GM12878 (cell line): ENCODE measurements around the gene NAA38. TPM values are rescaled to one million over a fixed set of nuclear protein-coding genes. Genes with fewer than 3 reads are reported as not detected.

Experiments
- ATF3 ChIP-seq: IDR thresholded peaks from 2 replicates; pipeline ENCODE4 v1.6.1; 2011; ENCODE audit warnings: low read depth, mild to moderate bottlenecking, low read length, moderate library complexity, borderline replicate concordance; ENCODE audit errors: extremely low read depth
- ATF7 ChIP-seq: fragments of 450-650 bp; IDR thresholded peaks from 2 replicates; pipeline ENCODE4 v1.6.1; 2016; ENCODE audit warnings: low read depth, mild to moderate bottlenecking
- CUX1 ChIP-seq: IDR thresholded peaks from 2 replicates; pipeline ENCODE4 v1.6.1; 2012; ENCODE audit warnings: improper control_type of control experiment, low read depth, low read length; ENCODE audit not compliant: insufficient replicate concordance
- EP300 ChIP-seq, 2 experiments: fragments of 150-350 bp in 1 of 2; IDR thresholded peaks; 2 replicates each; pipeline ENCODE4 v1.6.1; 2011 to 2012; ENCODE audit warnings: low read depth in 2 of 2, low read length in 2 of 2, borderline replicate concordance in 1 of 2, improper control_type of control experiment in 1 of 2, inconsistent platforms in 1 of 2; ENCODE audit not compliant: control insufficient read depth in 1 of 2
- HDGF ChIP-seq: fragments of 450-650 bp; IDR thresholded peaks from 2 replicates; pipeline ENCODE4 v1.6.1; 2016; ENCODE audit warnings: antibody characterized with exemption
- MYC ChIP-seq: IDR thresholded peaks from 2 replicates; pipeline ENCODE4 v1.6.1; 2011; ENCODE audit warnings: mild to moderate bottlenecking, low read length, moderate library complexity, inconsistent platforms; ENCODE audit not compliant: insufficient read depth, insufficient replicate concordance, insufficient read length, severe bottlenecking
- NBN ChIP-seq: fragments of 450-650 bp; IDR thresholded peaks from 2 replicates; pipeline ENCODE4 v1.6.1; 2016
- NR2C1 ChIP-seq: fragments of 450-650 bp; IDR thresholded peaks from 2 replicates; pipeline ENCODE4 v1.6.1; 2017; ENCODE audit warnings: antibody characterized with exemption, mild to moderate bottlenecking, moderate library complexity
- NR2C2 ChIP-seq: IDR thresholded peaks from 2 replicates; pipeline ENCODE4 v1.6.1; 2011; ENCODE audit warnings: borderline replicate concordance, low read depth; ENCODE audit not compliant: control insufficient read depth, insufficient read length
- PAX5 ChIP-seq: IDR thresholded peaks from 2 replicates; pipeline ENCODE4 v1.6.1; 2011; ENCODE audit warnings: low read depth, low read length, borderline replicate concordance
- RB1 ChIP-seq: fragments of 450-650 bp; formaldehyde crosslinking; IDR thresholded peaks from 2 replicates; pipeline ENCODE4 v1.6.1; 2017; ENCODE audit warnings: mild to moderate bottlenecking, borderline replicate concordance
- RCOR1 ChIP-seq: conservative IDR thresholded peaks from 2 replicates; pipeline ENCODE4 v1.6.1; 2012; ENCODE audit warnings: low read depth, low read length, improper control_type of control experiment
- SIN3A ChIP-seq: IDR thresholded peaks from 2 replicates; pipeline ENCODE4 v1.6.1; 2012; ENCODE audit warnings: low read depth, low read length, improper control_type of control experiment
- SMAD5 ChIP-seq: IDR thresholded peaks from 2 replicates; pipeline ENCODE4 v1.6.1; 2016; ENCODE audit warnings: antibody characterized with exemption, low read depth
- TCF3 ChIP-seq: IDR thresholded peaks from 2 replicates; pipeline ENCODE4 v1.6.1; 2012; ENCODE audit warnings: low read depth, mild to moderate bottlenecking, low read length, borderline replicate concordance; ENCODE audit not compliant: insufficient read depth
- WRNIP1 ChIP-seq: IDR thresholded peaks from 2 replicates; pipeline ENCODE4 v1.6.1; 2011; ENCODE audit warnings: low read depth, low read length, improper control_type of control experiment, borderline replicate concordance
- ZNF687 ChIP-seq: fragments of 450-650 bp; IDR thresholded peaks from 2 replicates; pipeline ENCODE4 v1.6.1; 2017; ENCODE audit warnings: mild to moderate bottlenecking, moderate library complexity
- ZZZ3 ChIP-seq: IDR thresholded peaks from 2 replicates; pipeline ENCODE4 v1.6.1; 2011; ENCODE audit warnings: low read depth; ENCODE audit not compliant: control insufficient read depth, insufficient read length
- polyA plus RNA-seq, 11 experiments: library from polyadenylated mRNA; depleted of rRNA in 4 of 11; unstranded in 6 of 11; stranded (reverse) in 5 of 11; fragments of >200 nt; fragmentation: Nextera tagmentation in 4 of 11; fragmentation: Illumina TruSeq in 1 of 11; extraction: Ambion mirVana in 4 of 11; extraction: Trizol in 1 of 11; gene quantifications; 1 replicate in 1 of 11; 2 replicates in 10 of 11; pipeline versions ENCODE4 v1.2.1 to v1.2.3, GENCODE V29; 2011 to 2016; ENCODE audit warnings: inconsistent platforms in 2 of 11, missing spikeins in 2 of 11, low read depth in 1 of 11
- total RNA-seq, 4 experiments: library from RNA; depleted of rRNA in 3 of 4; stranded (reverse); fragments of >200 nt in 3 of 4; fragmentation: Illumina TruSeq in 1 of 4; extraction: Trizol in 1 of 4; gene quantifications; 2 replicates each; pipeline versions ENCODE4 v1.2.1 to v1.2.3, GENCODE V29; 2013 to 2021

Gene NAA38
- total and polyA plus RNA-seq, 10 of the 15 experiments (the other 5 are each of a cell fraction or from before 2014, with no cell fraction given): 31.5 to 337 (median 215) TPM

GRCh38 chr17:7838090-7839075 lies 19.0 kb downstream of the NAA38 start (continued):
- TF ChIP-seq CUX1: no peak
- TF ChIP-seq HDGF: peak; percentile 68; the same call in 1 of the 2 replicates
- peak; percentile 41; the same call in 1 of the 2 replicates for TF ChIP-seq SIN3A
- 0 out of 2 replicates have a peak, but pooled peaks have one; percentile 24 for TF ChIP-seq ATF7
- no peak for TF ChIP-seq NR2C1
- no peak for TF ChIP-seq MYC
- TF ChIP-seq ZZZ3: no peak
- TF ChIP-seq WRNIP1: no peak
- TF ChIP-seq NR2C2: no peak
- peak; percentile 7; the same call in 1 of the 2 replicates for TF ChIP-seq TCF3
- TF ChIP-seq ZNF687: no peak
- no peak for TF ChIP-seq NBN
- no peak for TF ChIP-seq RB1
- no peak for TF ChIP-seq RCOR1
- no peak for TF ChIP-seq ATF3
- no peak for TF ChIP-seq PAX5
- no peak for TF ChIP-seq EP300 (IDR thresholded peaks at IDR 0.05; ENCODE audit: borderline replicate concordance in 1 of 2, control insufficient read depth in 1 of 2, low read depth in 2 of 2, low read length in 2 of 2)
- TF ChIP-seq SMAD5: no peak
